Left cardiac atrium (tissue), 4 donors: ENCODE measurements around the gene SUPT20H. TPM values are rescaled to one million over a fixed set of nuclear protein-coding genes. Genes with fewer than 3 reads are reported as not detected.

Source experiments
- ATAC-seq, 2 donors: fragments of 200-7000 bp; cut with Tn5 transposase; one replicate each; pipeline ENCODE4 v1.9.1; 2020; ENCODE audit warnings: mild to moderate bottlenecking in 2 of 2, moderate library complexity in 2 of 2
- DNase-seq: peaks from one replicate; pipeline ENCODE4 v3.0.0-alpha.2; 2020
- intact Hi-C, 2 donors: fragments of 100-400 bp; cut with DNase I; formaldehyde crosslinking; loops; one replicate each; pipeline versions ENCODE4 v1.14.1 to v1.15.1; 2022 to 2023
- total RNA-seq, 2 donors: library from RNA; stranded (reverse); fragmentation: NEBNext Ultra II Directional; extraction: Animal tissue kit (Norgen Biotek cat#: 25700); gene quantifications; one replicate each; pipeline ENCODE4 v1.2.1, GENCODE V29; 2021
- donor health status: DM: no; HTN: yes; CAD: no.
- donor health status: DM: no; HTN: yes; CAD: no; lungs with severe emphysema.
- donor health status: DM: yes; HTN: yes; CAD: no.
- donor health status: Dilated cardiomyopathy.

SUPT20H gene
- total RNA-seq, 2 donors from 2014 or later = 26.9 to 28.1 TPM

DNA sequence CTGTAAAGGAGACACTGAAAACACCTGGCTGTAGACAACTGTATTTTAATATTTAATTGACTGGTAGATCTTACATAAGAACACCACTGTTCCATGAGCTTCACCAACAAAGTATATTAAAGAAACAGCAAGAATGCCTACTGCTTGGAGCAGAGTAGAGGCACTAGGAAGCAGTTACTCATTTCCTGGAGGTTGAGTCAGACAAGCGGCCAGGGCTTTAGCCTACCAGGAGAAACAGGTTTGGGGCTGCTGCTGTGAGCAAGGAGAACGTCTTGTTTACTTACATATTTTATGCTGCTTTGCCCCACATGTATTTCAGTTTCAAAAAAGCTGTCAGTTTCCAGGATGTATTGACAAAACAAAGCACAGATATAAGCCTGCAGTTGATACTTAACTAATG is 93.7 kb downstream of the SUPT20H start:
- intact Hi-C loops = no loop called here
- DNase-seq (no peak), ATAC-seq (no peak)

DNA sequence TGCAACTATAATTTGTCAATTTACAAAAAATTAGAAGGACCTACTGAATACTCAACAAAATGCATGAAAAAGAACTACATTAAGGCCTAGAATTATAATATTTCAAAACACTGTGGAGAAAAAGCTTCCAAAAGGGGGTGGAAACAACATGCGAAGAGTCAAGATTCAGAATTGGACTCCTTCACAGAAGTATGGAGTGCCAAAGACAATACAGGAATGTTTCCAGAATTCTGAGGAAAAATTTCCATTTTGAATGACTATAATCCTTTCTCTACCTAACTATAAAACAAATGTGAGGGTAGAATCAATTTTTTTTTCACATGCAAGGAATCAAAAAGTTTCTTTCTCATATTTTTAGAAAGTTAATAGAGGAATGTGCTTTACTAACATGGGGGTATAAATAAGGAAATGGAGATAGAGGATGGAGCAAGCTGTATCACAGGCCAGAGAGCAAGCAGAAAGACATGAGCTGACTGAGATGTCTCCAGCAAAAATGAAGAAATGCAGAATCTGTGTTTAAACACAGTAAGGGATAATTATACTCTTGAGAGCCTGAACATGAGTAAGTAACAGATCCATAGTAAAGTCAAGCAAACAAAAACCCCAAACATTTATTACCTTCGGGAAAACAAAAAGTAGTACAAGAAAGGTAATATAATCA is 99.9 kb downstream of the SUPT20H start:
- intact Hi-C loops = no loop called here
- peak in 1 of 2 donors; percentile 51 for ATAC-seq
- no peak for DNase-seq

Other genes with a start within 250 kb of the SUPT20H start
- 1 to 10 TPM; 2.7 to 3.5 TPM for gene RFXAP, start 240.5 kb downstream of the SUPT20H start, total RNA-seq
- 1 to 10 TPM; 3.8 to 7.8 TPM for gene SMAD9, start 139.4 kb downstream of the SUPT20H start, total RNA-seq
- gene ALG5, start 60.3 kb downstream of the SUPT20H start, total RNA-seq = 10 to 100 TPM; 16.2 to 23.8 TPM
- gene EXOSC8, start 58.9 kb downstream of the SUPT20H start, total RNA-seq = 10 to 100 TPM; 24.2 to 24.8 TPM
- gene CSNK1A1L, start 46.0 kb upstream of the SUPT20H start, total RNA-seq = not detected